Measurements from ENCODE around the gene AWAT1.

- TF ChIP-seq CSRNP3 (CRISPR knock-in tag; IDR thresholded peaks at IDR 0.05) (no peak), ZNF8 (CRISPR knock-in tag; IDR thresholded peaks at IDR 0.05) (no peak), ARNTL (CRISPR knock-in tag; IDR thresholded peaks at IDR 0.05; ENCODE audit: borderline replicate concordance, low read depth) (no peak), PATZ1 (CRISPR knock-in tag; IDR thresholded peaks at IDR 0.05; ENCODE audit: borderline replicate concordance) (no peak), ZC3H10 (CRISPR knock-in tag; IDR thresholded peaks at IDR 0.05) (no peak), TCF4 (CRISPR knock-in tag; IDR thresholded peaks at IDR 0.05; ENCODE audit: borderline replicate concordance) (no peak), ZFP30 (CRISPR knock-in tag; IDR thresholded peaks at IDR 0.05) (no peak), GLIS3 (CRISPR knock-in tag; IDR thresholded peaks at IDR 0.05) (no peak), TOX (CRISPR knock-in tag; IDR thresholded peaks at IDR 0.05; ENCODE audit: borderline replicate concordance) (no peak), RARB (CRISPR knock-in tag; IDR thresholded peaks at IDR 0.05) (no peak), ZNF565 (CRISPR knock-in tag; conservative IDR thresholded peaks at IDR 0.05; ENCODE audit: low read depth) (no peak)
These were observed 25.6 kb downstream of the AWAT1 start, which contains the start of gene P2RY4 for GRCh38 chrX:70260104-70260503.

All from SK-N-SH treated with all-trans-retinoic acid at 6 μM for 48 hours (cell line).